ENCODE data around the gene EXPH5. TPM values are rescaled to one million over a fixed set of nuclear protein-coding genes. Genes with fewer than 3 reads are reported as not detected.

The EXPH5 gene
- total and polyA plus RNA-seq, 8 donors, result 0.70 to 5.7 (median 3.2) TPM

- no peaks in the 10 kb centered on the region for H3K9me3 ChIP-seq
- H3K36me3 ChIP-seq, result no peaks in the 10 kb centered on the region
- H3K27me3 ChIP-seq, result no peaks in the 10 kb centered on the region
- ATAC-seq (no peak), DNase-seq (no peak), FAIRE-seq (no peak)
- intact Hi-C loops (cut with DNase I), result no loop called here
- WGBS, 2 donors, result 49 to 50% methylated on average over 2 of the region's 2 CpGs
- no peak for TF ChIP-seq CTCF (IDR thresholded peaks at IDR 0.05)
- no peak overlapping the region for H3K27ac ChIP-seq
- no peak overlapping the region for H3K4me3 ChIP-seq
- peaks cover 0 to 6% (median 0%) of the 10 kb centered on the region in 3 donors for H3K4me1 ChIP-seq
These were observed 3.1 kb upstream of the EXPH5 start for GRCh38 chr11:108596701-108597100.

- Histone ChIP-seq H3K27ac (peak overlapping the region; percentile 17 to 95 (median 67)), H3K27me3 (no peaks in the 10 kb centered on the region), H3K36me3 (no peaks in the 10 kb centered on the region), H3K9me3 (no peaks in the 10 kb centered on the region), H3K4me1 (peaks cover 0 to 6% (median 0%) of the 10 kb centered on the region in 3 donors), H3K4me3 (peak overlapping the region in 3 of 4 donors; percentile 13 to 77 (median 74))
- intact Hi-C loops (cut with DNase I), result no loop called here
- no peak for FAIRE-seq
- TF ChIP-seq CTCF (IDR thresholded peaks at IDR 0.05), result no peak
- 6% methylated on average over 5 of the region's 5 CpGs for WGBS, 2 donors
- DNase-seq, result peak in 1 of 6 donors; percentile 2
- peak in 2 of 4 donors; percentile 3 to 24 for ATAC-seq
These were observed 411 bp upstream of the EXPH5 start for GRCh38 chr11:108593923-108594434.

GRCh38 chr11:108592591-108593213 lies 866 bp downstream of the EXPH5 start:
- FAIRE-seq, result no peak

GRCh38 chr11:108591893-108592292 lies 1.7 kb downstream of the EXPH5 start:
- 93 to 97% methylated on average over 4 of the region's 4 CpGs for WGBS, 2 donors
- Histone ChIP-seq H3K27ac (no peak overlapping the region), H3K36me3 (no peaks in the 10 kb centered on the region), H3K4me1 (peaks cover 0 to 6% (median 0%) of the 10 kb centered on the region in 3 donors), H3K27me3 (no peaks in the 10 kb centered on the region), H3K9me3 (no peaks in the 10 kb centered on the region), H3K4me3 (no peak overlapping the region)
- FAIRE-seq (no peak), ATAC-seq (no peak), DNase-seq (no peak)
- intact Hi-C loops (cut with DNase I), result no loop called here
- TF ChIP-seq CTCF (IDR thresholded peaks at IDR 0.05), result no peak

More at GRCh38 chr11:108592591-108593213, 866 bp downstream of the EXPH5 start:
- H3K36me3 ChIP-seq, result no peaks in the 10 kb centered on the region
- intact Hi-C loops (cut with DNase I), result no loop called here
- H3K27ac ChIP-seq, result peak overlapping the region; percentile 36 to 95 (median 76)
- WGBS, 2 donors, result 0 to 1% methylated on average over 42 to 43 of the region's 43 CpGs
- ATAC-seq (peak; percentile 18 to 55 (median 34)), DNase-seq (peak; percentile 6 to 76 (median 45))
- peak overlapping the region; percentile 39 to 81 (median 76) for H3K4me3 ChIP-seq
- H3K4me1 ChIP-seq, result peaks cover 0 to 6% (median 0%) of the 10 kb centered on the region in 3 donors
- no peak for TF ChIP-seq CTCF (IDR thresholded peaks at IDR 0.05)
- H3K9me3 ChIP-seq, result no peaks in the 10 kb centered on the region
- H3K27me3 ChIP-seq, result no peaks in the 10 kb centered on the region

- Histone ChIP-seq H3K4me3 (no peak overlapping the region), H3K27ac (no peak overlapping the region), H3K4me1 (peaks cover 0 to 2% (median 0%) of the 10 kb centered on the region in 3 donors), H3K36me3 (no peaks in the 10 kb centered on the region), H3K27me3 (no peaks in the 10 kb centered on the region), H3K9me3 (no peaks in the 10 kb centered on the region)
- intact Hi-C loops (cut with DNase I), result no loop called here
- no peak for ATAC-seq
- DNase-seq, result no peak
- TF ChIP-seq CTCF (IDR thresholded peaks at IDR 0.05), result no peak
- 71 to 89% methylated on average over 1 of the region's 1 CpG for WGBS, 2 donors
- FAIRE-seq, result no peak
These were observed 4.4 kb downstream of the EXPH5 start for GRCh38 chr11:108589136-108589535.

Measured in pancreas (tissue), 10 donors.